ENCODE data around the gene RNF103. TPM values are rescaled to one million over a fixed set of nuclear protein-coding genes. Genes with fewer than 3 reads are reported as not detected.

Gene RNF103
- total and polyA plus RNA-seq, 4 donors = 15.4 to 38.2 (median 19.4) TPM

- H3K9me3 ChIP-seq (ENCODE audit: control insufficient read depth in 4 of 4, low read length in 3 of 4) = no peaks in the 10 kb centered on the region
- peaks cover 4 to 29% (median 15%) of the 10 kb centered on the region in 4 donors for H3K36me3 ChIP-seq (ENCODE audit: control insufficient read depth in 4 of 4, insufficient read depth in 3 of 4, low read depth in 1 of 4, low read length in 3 of 4)
Measured at GRCh38 chr2:86617738-86618137, 5.9 kb downstream of the RNF103 start.

More at GRCh38 chr2:86617738-86618137, 5.9 kb downstream of the RNF103 start:
- no peaks in the 10 kb centered on the region for H3K27me3 ChIP-seq (ENCODE audit: control insufficient read depth in 4 of 4, insufficient read depth in 4 of 4, low read length in 3 of 4)
- H3K9ac ChIP-seq (ENCODE audit: low read depth in 1 of 2, low read length in 2 of 2) = no peak overlapping the region
- DNase-seq (ENCODE audit: low spot score) = no peak
- TF ChIP-seq MAX (IDR thresholded peaks at IDR 0.05) = no peak
- TF ChIP-seq CTCF (IDR thresholded peaks at IDR 0.05; ENCODE audit: low read depth, low read length, missing input control) = no peak
- no peak for TF ChIP-seq GABPA (IDR thresholded peaks at IDR 0.05 in 1 of 2, conservative IDR thresholded peaks at IDR 0.05 in 1 of 2)
- no peak for TF ChIP-seq REST (IDR thresholded peaks at IDR 0.05)
- no peak for TF ChIP-seq HNF4G (IDR thresholded peaks at IDR 0.05)
- TF ChIP-seq EGR1 (IDR thresholded peaks at IDR 0.05; ENCODE audit: low read depth in 2 of 2) = no peak
- no peak for TF ChIP-seq JUND (IDR thresholded peaks at IDR 0.05)
- TF ChIP-seq TAF1 (conservative IDR thresholded peaks at IDR 0.05) = no peak
- no peak for TF ChIP-seq FOXA2 (IDR thresholded peaks at IDR 0.05)
- no peak for TF ChIP-seq HNF4A (conservative IDR thresholded peaks at IDR 0.05)
- TF ChIP-seq SP1 (IDR thresholded peaks at IDR 0.05) = no peak
- no peak for TF ChIP-seq NR2F2 (IDR thresholded peaks at IDR 0.05)
- no peak for TF ChIP-seq YY1 (IDR thresholded peaks at IDR 0.05)
- TF ChIP-seq RAD21 (IDR thresholded peaks at IDR 0.05) = no peak
- no peak for TF ChIP-seq ZBTB33 (IDR thresholded peaks at IDR 0.05)
- TF ChIP-seq FOXA1 (IDR thresholded peaks at IDR 0.05) = no peak
- no peak for TF ChIP-seq ATF3 (IDR thresholded peaks at IDR 0.05)
- no peak for TF ChIP-seq RXRA (IDR thresholded peaks at IDR 0.05)
- H3K4me3 ChIP-seq (ENCODE audit: low read depth in 1 of 3, low read length in 3 of 3) = no peak overlapping the region
- H3K4me1 ChIP-seq (ENCODE audit: control insufficient read depth in 4 of 4, insufficient read depth in 4 of 4, low read length in 3 of 4) = peaks cover 2 to 34% (median 9%) of the 10 kb centered on the region in 4 donors
- no peak overlapping the region for H3K27ac ChIP-seq (ENCODE audit: low read depth in 1 of 2, low read length in 2 of 2)

Measured in liver (tissue), 9 donors.